Fibroblast of the aortic adventitia (primary cell): ENCODE measurements around the gene AMTN. TPM values are rescaled to one million over a fixed set of nuclear protein-coding genes. Genes with fewer than 3 reads are reported as not detected.
"Not testable (repeated sequence)": the region's sequence is repeated elsewhere in the genome, so short reads cannot be mapped to it uniquely, and the experiment has no call there.

Experiments used
- DNase-seq: peaks from one replicate; pipeline ENCODE4 v3.0.0-alpha.2; 2010; ENCODE audit warnings: low read depth
- H3K4me3 ChIP-seq: 2 replicates; pipeline ENCODE4 v1.5.1; 2011; ENCODE audit warnings: low read depth, mild to moderate bottlenecking, control low read depth, low read length, moderate library complexity
- CTCF ChIP-seq: IDR thresholded peaks from 2 replicates; pipeline ENCODE4 v1.5.1; 2011; ENCODE audit warnings: mild to moderate bottlenecking, low read length, control low read depth, inconsistent platforms; ENCODE audit not compliant: insufficient read depth
- total RNA-seq: library from RNA; depleted of rRNA; stranded (reverse); fragments of >200 nt; gene quantifications from 2 replicates; pipeline ENCODE4 v1.2.3, GENCODE V29; 2012; ENCODE audit warnings: low replicate concordance

Gene AMTN
- total RNA-seq, 1 donor, result not detected

DNA sequence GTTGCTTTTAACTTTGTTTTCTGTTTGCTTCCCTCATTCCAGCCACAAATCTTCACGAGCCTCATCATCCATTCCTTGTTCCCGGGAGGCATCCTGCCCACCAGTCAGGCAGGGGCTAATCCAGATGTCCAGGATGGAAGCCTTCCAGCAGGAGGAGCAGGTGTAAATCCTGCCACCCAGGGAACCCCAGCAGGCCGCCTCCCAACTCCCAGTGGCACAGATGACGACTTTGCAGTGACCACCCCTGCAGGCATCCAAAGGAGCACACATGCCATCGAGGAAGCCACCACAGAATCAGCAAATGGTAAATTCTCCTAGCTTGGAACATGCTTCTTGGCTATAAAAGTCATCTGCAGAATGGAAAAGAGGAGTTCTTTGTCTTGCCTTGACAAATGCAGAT is 12.6 kb downstream of the AMTN start:
- DNase-seq, result no peak
- H3K4me3 ChIP-seq, result no peak overlapping the region
- TF ChIP-seq CTCF, result no peak

DNA sequence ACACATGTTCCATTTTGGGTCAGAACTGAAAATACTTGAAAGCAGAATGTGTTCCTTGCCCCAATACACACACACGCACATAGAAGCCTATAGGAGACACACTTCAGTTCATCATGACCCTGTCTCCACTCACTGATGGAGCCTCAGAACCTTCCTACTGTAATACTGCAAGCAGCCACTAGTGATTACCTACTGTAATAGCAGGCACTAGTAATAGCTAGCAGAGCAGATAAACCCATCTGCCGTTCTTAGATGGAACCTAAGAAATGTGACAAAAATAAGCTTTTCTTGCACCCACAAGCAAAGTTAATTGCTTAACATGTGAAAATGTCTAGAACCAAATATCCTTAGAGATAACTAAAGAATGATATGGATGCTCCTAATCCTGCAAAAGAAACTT is 13.6 kb downstream of the AMTN start:
- no peak for DNase-seq
- H3K4me3 ChIP-seq, result no peak overlapping the region
- peak; percentile 9 for TF ChIP-seq CTCF

DNA sequence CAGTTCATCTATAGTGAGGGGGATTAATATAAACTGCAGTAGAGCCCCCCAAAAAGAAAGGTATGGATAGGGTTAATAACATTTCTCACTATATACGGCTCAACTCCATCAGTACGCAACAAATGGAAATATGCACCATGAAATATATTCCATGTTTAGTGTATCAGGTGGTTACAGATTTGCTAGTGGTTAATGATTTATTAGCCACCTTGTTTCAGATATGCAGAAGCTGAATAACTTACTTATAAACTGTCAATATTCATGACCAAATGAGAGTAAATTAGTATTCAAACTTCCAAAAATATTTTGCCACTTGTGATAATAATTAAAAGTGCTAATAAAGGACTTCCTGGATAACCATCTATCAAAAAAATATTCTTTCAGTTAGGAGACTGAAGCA is 14.8 kb downstream of the AMTN start:
- H3K4me3 ChIP-seq, result no peak overlapping the region
- DNase-seq, result no peak
- no peak for TF ChIP-seq CTCF

GRCh38 chr4:70533791-70534190 is 15.4 kb downstream of the AMTN start:
- TF ChIP-seq CTCF, result no peak
- DNase-seq, result no peak
- H3K4me3 ChIP-seq, result no peak overlapping the region

DNA sequence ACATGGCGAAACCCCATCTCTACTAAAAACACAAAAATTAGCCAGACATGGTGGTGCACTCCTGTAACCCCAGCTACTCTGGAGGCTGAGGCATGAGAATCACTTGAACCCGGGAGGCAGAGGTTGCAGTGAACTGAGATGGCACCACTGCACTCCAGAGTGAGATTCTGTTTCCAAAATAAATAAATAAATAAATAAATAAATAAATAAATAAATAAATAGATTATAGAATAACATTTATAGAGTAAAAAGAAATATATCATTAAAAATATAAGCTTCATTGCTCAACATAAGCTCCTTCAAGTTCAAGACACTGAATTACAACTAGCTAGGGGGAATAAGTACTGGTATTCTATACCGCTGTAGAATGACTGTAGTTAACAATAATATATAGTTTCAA is 16.5 kb downstream of the AMTN start:
- not testable (repeated sequence) for DNase-seq, H3K4me3 ChIP-seq

- no peak for DNase-seq
- H3K4me3 ChIP-seq, result no peak overlapping the region
- no peak for TF ChIP-seq CTCF
Measured at GRCh38 chr4:70538869-70539268, 20.5 kb downstream of the AMTN start.

DNA sequence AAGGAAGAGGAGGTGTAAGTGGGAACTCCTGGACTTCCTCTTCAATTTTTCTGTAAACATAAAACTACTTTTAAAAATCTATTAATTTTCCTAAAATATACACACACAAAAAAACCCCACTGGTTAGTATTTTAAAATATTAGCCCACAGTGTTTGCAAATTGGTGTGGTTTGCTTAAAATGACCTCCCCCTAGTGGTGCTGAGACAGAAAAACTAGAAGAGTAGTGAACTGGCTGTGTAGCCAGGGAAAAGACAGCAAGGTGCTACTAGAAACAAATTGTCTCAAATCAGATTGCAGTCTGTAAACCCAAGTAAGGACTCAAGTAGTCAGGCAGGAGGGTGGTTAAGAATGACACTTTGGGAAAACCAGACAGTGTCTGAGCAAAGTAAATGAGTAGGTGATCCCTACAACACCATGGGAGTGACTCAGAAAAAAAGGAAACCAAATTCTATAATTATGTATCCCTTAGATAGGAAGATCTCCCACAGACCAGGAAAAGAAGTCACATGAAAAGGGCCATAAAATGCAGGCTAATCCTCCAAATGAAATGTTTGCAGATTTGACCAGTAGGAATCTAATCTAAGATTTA is 26.0 kb downstream of the AMTN start:
- no peak overlapping the region for H3K4me3 ChIP-seq
- TF ChIP-seq CTCF, result peak; percentile 75
- peak; percentile 45 for DNase-seq
